H9 (cell line): ENCODE results near the gene MGST1. TPM values are rescaled to one million over a fixed set of nuclear protein-coding genes. Genes with fewer than 3 reads are reported as not detected.
A peak's percentile ranks its signal among the peaks of the same experiment; 100 is the strongest.

Source experiments
- DNase-seq: peaks from one replicate; pipeline ENCODE4 v3.0.0-alpha.2; 2017
- H2AFZ ChIP-seq: one replicate; pipeline ENCODE4 v1.6.1; 2013; ENCODE audit warnings: mild to moderate bottlenecking, low read length, control low read depth, moderate library complexity
- H2AK5ac ChIP-seq: 2 replicates; pipeline ENCODE4 v1.6.1; 2013; ENCODE audit warnings: low read length, control low read depth, mixed read lengths; ENCODE audit not compliant: insufficient read length
- H2BK120ac ChIP-seq: one replicate; pipeline ENCODE4 v1.6.1; 2013; ENCODE audit warnings: low read depth, mild to moderate bottlenecking, low read length, control low read depth, inconsistent platforms; ENCODE audit not compliant: poor library complexity, severe bottlenecking
- H2BK12ac ChIP-seq: 2 replicates; pipeline ENCODE4 v1.6.1; 2013; ENCODE audit warnings: low read length, control low read depth, mixed read lengths, low read depth; ENCODE audit not compliant: insufficient read length
- H2BK15ac ChIP-seq: 2 replicates; pipeline ENCODE4 v1.6.1; 2013; ENCODE audit warnings: low read depth, low read length, control low read depth
- H2BK20ac ChIP-seq: one replicate; pipeline ENCODE4 v1.6.1; 2013; ENCODE audit warnings: low read depth, mild to moderate bottlenecking, low read length, control low read depth, inconsistent platforms; ENCODE audit not compliant: poor library complexity, severe bottlenecking
- H2BK5ac ChIP-seq: 2 replicates; pipeline ENCODE4 v1.6.1; 2013; ENCODE audit warnings: low read length, control low read depth, mixed read lengths; ENCODE audit not compliant: insufficient read length
- H3K14ac ChIP-seq: 2 replicates; pipeline ENCODE4 v1.6.1; 2013; ENCODE audit warnings: low read length, control low read depth; ENCODE audit not compliant: insufficient read depth
- H3K18ac ChIP-seq: 2 replicates; pipeline ENCODE4 v1.6.1; 2013; ENCODE audit warnings: low read depth, mild to moderate bottlenecking, mixed read lengths, low read length, control low read depth; ENCODE audit not compliant: insufficient read length
- H3K23ac ChIP-seq: 2 replicates; pipeline ENCODE4 v1.6.1; 2013; ENCODE audit warnings: low read length, control low read depth, mixed read lengths, low read depth; ENCODE audit not compliant: insufficient read length
- H3K23me2 ChIP-seq: 2 replicates; pipeline ENCODE4 v1.6.1; 2013; ENCODE audit warnings: low read depth, mild to moderate bottlenecking, mixed read lengths, low read length, control low read depth; ENCODE audit not compliant: insufficient read length, poor library complexity, severe bottlenecking
- H3K27ac ChIP-seq: 2 replicates; pipeline ENCODE4 v1.5.1; 2013; ENCODE audit warnings: low read length, control low read depth, mixed read lengths, low read depth; ENCODE audit not compliant: insufficient read length
- H3K27me3 ChIP-seq: 2 replicates; pipeline ENCODE4 v1.6.1; 2013; ENCODE audit warnings: low read length, control low read depth, inconsistent platforms; ENCODE audit not compliant: insufficient read depth
- H3K4ac ChIP-seq: 2 replicates; pipeline ENCODE4 v1.6.1; 2013; ENCODE audit warnings: low read depth, mild to moderate bottlenecking, control low read depth, inconsistent platforms, low read length, moderate library complexity
- H3K4me1 ChIP-seq: 2 replicates; pipeline ENCODE4 v1.6.1; 2013; ENCODE audit warnings: low read length, control low read depth, inconsistent platforms; ENCODE audit not compliant: insufficient read depth
- H3K4me2 ChIP-seq: 2 replicates; pipeline ENCODE4 v1.6.1; 2013; ENCODE audit warnings: low read length, control low read depth, mixed read lengths; ENCODE audit not compliant: insufficient read length, insufficient read depth
- H3K56ac ChIP-seq: 2 replicates; pipeline ENCODE4 v1.6.1; 2013; ENCODE audit warnings: low read depth, mild to moderate bottlenecking, mixed read lengths, low read length, control low read depth; ENCODE audit not compliant: insufficient read length
- H3K79me1 ChIP-seq: 2 replicates; pipeline ENCODE4 v1.6.1; 2013; ENCODE audit warnings: low read depth, mild to moderate bottlenecking, moderate library complexity, low read length, control low read depth, inconsistent platforms; ENCODE audit not compliant: insufficient read depth, poor library complexity, severe bottlenecking
- H3K79me2 ChIP-seq: 2 replicates; pipeline ENCODE4 v1.6.1; 2013; ENCODE audit warnings: low read length, control low read depth, inconsistent platforms; ENCODE audit not compliant: insufficient read depth
- H3K9ac ChIP-seq: 2 replicates; pipeline ENCODE4 v1.6.1; 2013; ENCODE audit warnings: low read length, control low read depth, mixed read lengths; ENCODE audit not compliant: insufficient read length; ENCODE audit errors: extremely low read depth
- H3K9me3 ChIP-seq: one replicate; pipeline ENCODE4 v1.6.1; 2013; ENCODE audit warnings: low read depth, low read length, inconsistent platforms; ENCODE audit not compliant: control insufficient read depth
- H3T11ph ChIP-seq: one replicate; pipeline ENCODE4 v1.6.1; 2013; ENCODE audit warnings: mild to moderate bottlenecking, low read length, control low read depth, inconsistent platforms
- H4K20me1 ChIP-seq: one replicate; pipeline ENCODE4 v1.6.1; 2013; ENCODE audit not compliant: control insufficient read depth, insufficient read length, insufficient read depth
- H4K5ac ChIP-seq: 2 replicates; pipeline ENCODE4 v1.6.1; 2013; ENCODE audit warnings: low read depth, mild to moderate bottlenecking, mixed read lengths, low read length, control low read depth; ENCODE audit not compliant: insufficient read length
- H4K8ac ChIP-seq: replicated peaks from 2 replicates; pipeline ENCODE4 v1.6.1; 2013; ENCODE audit warnings: low read length, control low read depth, mixed read lengths, low read depth; ENCODE audit not compliant: insufficient read length
- H4K91ac ChIP-seq: 2 replicates; pipeline ENCODE4 v1.6.1; 2013; ENCODE audit warnings: low read depth, mild to moderate bottlenecking, moderate library complexity, mixed read lengths, low read length, control low read depth; ENCODE audit not compliant: insufficient read length
- H3K27ac Mint-ChIP-seq, 3 experiments: 2 replicates in 2 of 3; 3 replicates in 1 of 3; pipeline ENCODE4 v1.8.0; 2020 to 2021; ENCODE audit warnings: mixed read lengths in 3 of 3, mild to moderate bottlenecking in 1 of 3, moderate library complexity in 1 of 3
- H3K27me3 Mint-ChIP-seq: 2 replicates; pipeline ENCODE4 v1.8.0; 2021; ENCODE audit warnings: low read depth, mild to moderate bottlenecking, moderate library complexity, mixed read lengths
- H3K36me3 Mint-ChIP-seq, 3 experiments: 2 replicates in 2 of 3; 3 replicates in 1 of 3; pipeline ENCODE4 v1.8.0; 2020 to 2021; ENCODE audit warnings: low read depth in 3 of 3, mixed read lengths in 3 of 3; ENCODE audit not compliant: insufficient read depth in 1 of 3
- H3K4me1 Mint-ChIP-seq, 2 experiments: 2 replicates each; pipeline ENCODE4 v1.8.0; 2020; ENCODE audit warnings: mixed read lengths in 2 of 2
- H3K4me3 Mint-ChIP-seq, 2 experiments: 2 replicates in 1 of 2; 3 replicates in 1 of 2; pipeline ENCODE4 v1.8.0; 2020 to 2021; ENCODE audit warnings: mild to moderate bottlenecking in 2 of 2, mixed read lengths in 2 of 2, moderate library complexity in 1 of 2
- H3K9me3 Mint-ChIP-seq, 2 experiments: 2 replicates in 1 of 2; 3 replicates in 1 of 2; pipeline ENCODE4 v1.8.0; 2020; ENCODE audit warnings: mild to moderate bottlenecking in 2 of 2, mixed read lengths in 2 of 2, moderate library complexity in 1 of 2
- CTCF ChIP-seq: fragments of 200-600 bp; sonication (generic); conservative IDR thresholded peaks from 3 replicates; pipeline ENCODE4 v1.8.0; 2021; ENCODE audit warnings: antibody characterized with exemption, mild to moderate bottlenecking
- WGBS: extraction: QIAGEN DNeasy Blood & Tissue Kit; methylation state at CpG from one replicate; pipeline ENCODE4 v1.1.7; 2013; ENCODE audit warnings: missing lambda C conversion rate, low lambda C conversion rate, mixed read lengths; ENCODE audit not compliant: insufficient read length; ENCODE audit errors: extremely low coverage; 5-methylcytosine and 5-hydroxymethylcytosine counted together
- total RNA-seq: library from RNA; stranded (reverse); gene quantifications from 2 replicates; pipeline ENCODE4 v1.2.1, GENCODE V29; 2021

Gene MGST1
- total RNA-seq, 1 experiment from 2014 or later, result 235 TPM

- Histone ChIP-seq H3K79me1 (peaks cover 4% of the 10 kb centered on the region), H3K23ac (no peak overlapping the region), H3K14ac (no peak overlapping the region), H3K23me2 (peaks cover 10% of the 10 kb centered on the region), H3K56ac (no peak overlapping the region), H2BK20ac (no peak overlapping the region), H2BK120ac (no peak overlapping the region), H4K20me1 (no peaks in the 10 kb centered on the region), H3K9ac (no peak overlapping the region), H2BK12ac (no peak overlapping the region), H4K5ac (no peak overlapping the region), H3K4ac (no peak overlapping the region), H3K4me1 (no peaks in the 10 kb centered on the region; the same call in 1 of the 2 replicates), H3K27me3 (no peaks in the 10 kb centered on the region), H3K18ac (no peak overlapping the region), H3K9me3 (no peaks in the 10 kb centered on the region), H3K4me2 (no peak overlapping the region), H3K27ac (no peak overlapping the region), H3T11ph (no peak overlapping the region), H2BK5ac (no peak overlapping the region), H4K8ac (no peak overlapping the region), H4K91ac (no peak overlapping the region), H2AK5ac (no peak overlapping the region), H3K79me2 (peaks cover 33% of the 10 kb centered on the region), H2BK15ac (no peak overlapping the region), H2AFZ (no peak overlapping the region)
- no CpG with 5 or more reads among the region's 1 CpG for WGBS
- Mint-ChIP-seq H3K4me3 (no peak overlapping the region), H3K4me1 (peaks cover 37 to 46% of the 10 kb centered on the region in 2 experiments), H3K27ac (peak overlapping the region in 2 of 3 experiments; percentile 3 to 71; a peak in 3 of 7 replicates), H3K36me3 (peaks cover 49 to 72% (median 70%) of the 10 kb centered on the region in 3 experiments), H3K27me3 (no peaks in the 10 kb centered on the region), H3K9me3 (no peaks in the 10 kb centered on the region)
- no peak for DNase-seq
- TF ChIP-seq CTCF, result no peak
Measured at GRCh38 chr12:16352481-16352880, 5.0 kb downstream of the MGST1 start.
